ENCODE data around the gene MIDN.

MIDN gene

DNA sequence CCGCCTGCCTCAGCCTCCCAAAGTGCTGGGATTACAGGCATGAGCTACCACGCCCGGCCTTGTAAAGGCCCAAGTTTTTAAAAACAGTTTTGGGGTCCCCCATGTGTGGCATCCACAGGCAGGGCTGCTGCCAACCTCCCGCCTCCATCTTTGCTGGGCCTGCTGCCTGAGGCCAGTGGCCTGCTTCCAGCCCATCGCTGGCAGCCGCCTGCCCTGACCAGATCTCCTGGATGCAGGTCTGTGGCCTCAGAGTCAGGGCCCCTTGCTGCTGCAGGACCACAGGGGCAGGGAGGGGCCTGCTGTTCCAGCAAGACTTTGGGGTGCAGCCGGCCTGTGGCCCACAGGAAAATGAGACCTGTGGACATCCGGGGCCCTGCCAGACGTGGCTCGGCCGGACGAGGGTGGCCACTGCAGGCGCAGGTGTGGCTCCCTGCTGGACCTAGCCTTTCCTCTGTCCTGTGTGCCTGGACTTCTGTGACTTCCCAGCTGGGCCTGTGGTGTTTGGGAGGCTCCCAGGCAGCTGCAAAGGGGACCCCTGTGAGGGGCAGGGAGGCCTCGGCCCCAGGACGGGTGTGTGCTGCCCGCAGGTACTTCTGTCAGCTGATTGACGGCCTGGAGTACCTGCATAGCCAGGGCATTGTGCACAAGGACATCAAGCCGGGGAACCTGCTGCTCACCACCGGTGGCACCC, 28.5 kb upstream of the MIDN start:
- in situ Hi-C loops (cut with MboI; ENCODE audit: low pct_unique_long_range_greater_than_20kb, low sequenced_read_pairs): no loop called here
- DNase-seq: no peak

DNA sequence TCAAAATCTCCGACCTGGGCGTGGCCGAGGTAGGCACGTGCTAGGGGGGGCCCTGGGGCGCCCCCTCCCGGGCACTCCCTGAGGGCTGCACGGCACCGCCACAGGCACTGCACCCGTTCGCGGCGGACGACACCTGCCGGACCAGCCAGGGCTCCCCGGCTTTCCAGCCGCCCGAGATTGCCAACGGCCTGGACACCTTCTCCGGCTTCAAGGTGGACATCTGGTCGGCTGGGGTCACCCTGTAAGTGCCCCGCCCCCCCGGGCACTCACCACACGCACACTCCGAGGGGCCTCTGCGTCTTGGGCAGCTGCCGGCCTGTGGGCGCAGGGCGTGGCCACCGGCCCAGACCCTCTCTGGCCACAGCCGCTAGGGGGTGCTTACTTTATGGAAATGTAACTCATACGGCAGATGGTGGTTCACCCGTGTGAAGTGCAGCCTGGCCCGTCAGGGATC, 27.9 kb upstream of the MIDN start:
- DNase-seq: no peak
- in situ Hi-C loops (cut with MboI; ENCODE audit: low pct_unique_long_range_greater_than_20kb, low sequenced_read_pairs): no loop called here

DNA sequence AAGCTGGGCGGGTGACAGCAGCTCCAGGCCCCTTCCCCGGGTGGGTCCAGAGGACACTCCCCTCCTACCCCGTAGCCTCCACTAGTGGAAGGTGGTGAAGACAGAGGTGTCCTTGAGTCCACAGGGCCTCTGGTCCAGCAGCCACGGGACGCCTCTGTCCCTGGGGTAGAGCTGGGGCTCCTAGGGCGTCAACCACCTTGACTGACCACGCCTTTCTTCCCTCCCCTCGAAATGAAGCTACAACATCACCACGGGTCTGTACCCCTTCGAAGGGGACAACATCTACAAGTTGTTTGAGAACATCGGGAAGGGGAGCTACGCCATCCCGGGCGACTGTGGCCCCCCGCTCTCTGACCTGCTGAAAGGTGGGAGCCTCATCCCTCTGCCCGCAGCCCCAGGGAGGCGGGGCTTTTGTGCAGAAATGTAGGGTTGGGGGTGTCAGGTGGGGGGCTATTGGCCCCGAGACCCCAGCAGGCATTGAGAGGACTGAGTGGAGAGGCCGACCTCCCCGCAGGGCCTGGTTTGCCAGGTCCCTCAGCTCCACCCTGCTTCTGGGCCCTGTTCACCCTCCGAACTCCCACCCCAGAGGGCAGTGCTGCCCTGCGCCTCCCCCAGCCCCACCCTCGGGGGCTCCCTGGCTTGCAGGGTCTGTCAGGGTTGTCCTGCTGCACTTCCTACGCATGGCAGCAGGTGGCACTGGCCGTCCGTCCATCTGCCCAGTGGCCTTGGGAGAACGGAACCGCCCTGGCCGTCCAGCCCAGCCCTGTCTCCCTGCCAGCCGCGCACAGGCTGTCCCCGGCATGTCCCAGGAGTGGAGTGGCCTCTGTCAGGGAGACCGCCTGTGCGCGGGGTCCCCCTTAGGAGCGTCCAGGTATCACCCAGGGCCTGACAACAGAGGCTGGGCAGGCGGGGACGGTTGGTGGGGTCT, 27.1 kb upstream of the MIDN start:
- no peak for DNase-seq
- in situ Hi-C loops (cut with MboI; ENCODE audit: low pct_unique_long_range_greater_than_20kb, low sequenced_read_pairs): no loop called here

DNA sequence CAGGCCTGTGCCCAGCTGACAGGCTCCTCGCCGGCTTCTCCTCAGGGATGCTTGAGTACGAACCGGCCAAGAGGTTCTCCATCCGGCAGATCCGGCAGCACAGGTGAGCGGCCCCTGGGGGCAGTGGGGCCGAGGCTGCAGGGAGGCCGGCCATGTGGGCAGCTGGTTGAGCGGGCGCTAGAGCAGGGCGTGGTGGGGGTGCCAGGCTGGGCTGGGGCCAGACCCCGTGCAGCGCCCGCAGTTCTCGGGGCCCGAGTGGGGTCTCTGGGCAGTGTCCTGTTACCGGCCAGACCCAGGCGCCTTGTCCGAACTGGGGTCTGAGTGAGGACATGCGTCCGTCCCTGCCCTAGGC, 26.5 kb upstream of the MIDN start:
- in situ Hi-C loops (cut with MboI; ENCODE audit: low pct_unique_long_range_greater_than_20kb, low sequenced_read_pairs): no loop called here

DNA sequence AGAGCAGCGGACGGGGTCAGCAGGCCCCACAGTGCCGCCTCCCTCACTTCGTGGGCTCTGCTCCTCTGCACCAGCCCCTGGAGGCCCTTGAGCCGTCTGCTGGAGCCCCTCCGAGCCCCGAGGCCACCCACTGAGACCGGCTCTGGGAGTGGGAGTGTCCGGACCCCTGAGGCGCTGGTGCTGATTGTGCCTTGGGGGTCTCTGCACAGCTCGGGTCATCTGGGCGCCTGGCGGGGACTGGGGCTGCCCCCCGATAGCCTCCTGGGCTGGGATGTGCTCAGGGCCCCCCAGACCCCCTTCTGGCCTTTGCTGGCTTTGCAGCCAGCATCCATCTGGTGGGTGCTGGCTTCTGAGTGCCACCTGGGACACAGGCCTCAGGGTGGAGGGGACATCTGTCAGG, 26.0 kb upstream of the MIDN start:
- DNase-seq: no peak

More for the DNA sequence above, 26.5 kb upstream of the MIDN start:
- DNase-seq: no peak

DNA sequence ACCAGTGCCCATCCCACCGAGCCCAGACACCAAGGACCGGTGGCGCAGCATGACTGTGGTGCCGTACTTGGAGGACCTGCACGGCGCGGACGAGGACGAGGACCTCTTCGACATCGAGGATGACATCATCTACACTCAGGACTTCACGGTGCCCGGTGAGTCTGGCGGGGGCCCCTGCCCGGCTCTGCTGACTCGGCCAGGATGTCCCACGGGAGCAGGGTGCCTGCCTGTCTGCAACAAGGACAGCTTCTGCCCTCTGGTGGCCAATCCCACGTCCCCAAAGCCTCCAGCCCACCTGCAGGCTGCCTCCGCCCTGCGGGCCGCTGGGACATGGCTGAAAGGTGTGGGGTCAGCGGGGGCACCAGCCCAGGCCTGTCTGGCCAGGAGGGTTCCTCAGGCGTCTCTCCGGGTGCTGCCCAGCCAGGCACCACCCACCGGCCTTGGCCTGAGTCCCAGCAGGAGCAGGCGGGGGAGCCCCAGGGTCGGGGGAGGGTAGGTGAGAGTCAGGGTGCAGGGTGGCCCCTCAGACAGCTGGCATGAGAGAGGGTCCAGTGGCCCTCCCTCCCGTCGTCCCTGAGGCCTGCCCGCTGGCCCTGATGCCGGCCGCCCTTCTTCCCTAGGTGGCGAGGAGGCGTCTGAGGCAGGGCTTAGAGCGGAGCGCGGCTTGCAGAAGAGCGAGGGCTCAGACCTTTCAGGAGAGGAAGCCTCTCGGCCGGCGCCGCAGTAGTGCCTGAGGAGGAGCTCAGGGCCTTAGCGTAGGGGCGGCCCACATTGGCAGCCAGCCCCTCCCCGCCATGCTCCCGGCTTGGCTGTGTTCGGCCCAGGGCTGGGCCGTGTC, 25.1 kb upstream of the MIDN start:
- no peak for DNase-seq

More for the DNA sequence above, 26.0 kb upstream of the MIDN start:
- in situ Hi-C loops (cut with MboI; ENCODE audit: low pct_unique_long_range_greater_than_20kb, low sequenced_read_pairs): no loop called here

DNA sequence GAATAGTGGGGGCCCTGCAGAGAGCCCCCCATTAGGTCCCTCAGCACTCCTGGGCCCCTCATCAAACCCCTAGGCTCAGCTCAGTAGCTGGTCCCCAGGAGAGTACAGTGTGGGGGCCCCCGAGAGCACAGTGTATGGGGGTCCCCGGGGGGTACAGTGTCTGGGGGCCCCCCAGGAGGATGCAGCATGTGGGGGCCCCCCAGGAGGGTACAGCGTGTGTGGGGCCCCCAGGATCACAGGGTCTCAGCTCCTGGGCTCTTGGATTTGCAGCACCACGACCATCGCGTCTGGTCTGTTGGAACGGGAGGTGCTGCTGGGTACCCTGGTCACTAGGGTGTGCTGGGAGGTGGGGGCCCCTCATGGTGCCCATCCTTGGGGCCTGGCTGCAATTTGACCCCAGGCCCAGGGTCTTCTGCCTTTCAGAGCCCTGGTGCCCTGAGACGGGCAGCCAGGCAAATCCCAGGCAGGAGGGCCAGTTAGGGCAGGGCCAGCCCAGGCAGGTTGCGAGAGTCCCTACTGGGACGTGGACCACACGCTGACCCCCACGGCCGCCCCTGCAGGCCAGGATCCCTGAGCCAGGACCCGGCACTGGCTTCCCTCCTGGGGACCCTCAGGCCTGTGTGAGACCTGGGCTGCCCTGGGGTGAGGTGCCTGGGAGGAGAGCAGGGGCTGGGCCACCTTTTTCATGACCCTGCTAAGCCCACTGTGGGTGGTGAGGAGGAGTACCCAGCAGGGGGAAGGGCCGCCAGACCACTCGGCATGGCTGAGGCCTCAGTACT, 24.1 kb upstream of the MIDN start:
- in situ Hi-C loops (cut with MboI; ENCODE audit: low pct_unique_long_range_greater_than_20kb, low sequenced_read_pairs): no loop called here
- DNase-seq: no peak

More for the DNA sequence above, 25.1 kb upstream of the MIDN start:
- in situ Hi-C loops (cut with MboI; ENCODE audit: low pct_unique_long_range_greater_than_20kb, low sequenced_read_pairs): no loop called here

DNA sequence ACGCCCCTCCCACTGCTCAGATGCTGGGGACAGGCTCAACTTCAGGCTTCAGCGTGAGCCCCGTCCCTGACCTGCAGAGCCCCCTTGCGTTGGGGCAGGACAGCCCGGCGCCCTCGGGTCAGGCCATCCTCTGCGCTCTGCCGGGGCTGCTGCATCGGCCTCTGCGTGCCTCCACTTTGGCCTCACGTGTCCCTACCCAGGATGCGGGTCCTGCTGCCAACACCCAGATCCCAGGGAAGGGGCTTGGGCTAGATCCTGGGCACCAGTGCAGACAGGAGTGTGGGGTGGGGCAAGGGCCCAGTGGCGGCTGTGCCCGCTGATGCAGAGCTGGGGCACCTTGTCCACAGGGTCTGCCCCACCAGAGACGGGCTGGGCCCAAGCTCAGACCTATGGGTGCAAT, 23.5 kb upstream of the MIDN start:
- DNase-seq: no peak
- in situ Hi-C loops (cut with MboI; ENCODE audit: low pct_unique_long_range_greater_than_20kb, low sequenced_read_pairs): no loop called here

DNA sequence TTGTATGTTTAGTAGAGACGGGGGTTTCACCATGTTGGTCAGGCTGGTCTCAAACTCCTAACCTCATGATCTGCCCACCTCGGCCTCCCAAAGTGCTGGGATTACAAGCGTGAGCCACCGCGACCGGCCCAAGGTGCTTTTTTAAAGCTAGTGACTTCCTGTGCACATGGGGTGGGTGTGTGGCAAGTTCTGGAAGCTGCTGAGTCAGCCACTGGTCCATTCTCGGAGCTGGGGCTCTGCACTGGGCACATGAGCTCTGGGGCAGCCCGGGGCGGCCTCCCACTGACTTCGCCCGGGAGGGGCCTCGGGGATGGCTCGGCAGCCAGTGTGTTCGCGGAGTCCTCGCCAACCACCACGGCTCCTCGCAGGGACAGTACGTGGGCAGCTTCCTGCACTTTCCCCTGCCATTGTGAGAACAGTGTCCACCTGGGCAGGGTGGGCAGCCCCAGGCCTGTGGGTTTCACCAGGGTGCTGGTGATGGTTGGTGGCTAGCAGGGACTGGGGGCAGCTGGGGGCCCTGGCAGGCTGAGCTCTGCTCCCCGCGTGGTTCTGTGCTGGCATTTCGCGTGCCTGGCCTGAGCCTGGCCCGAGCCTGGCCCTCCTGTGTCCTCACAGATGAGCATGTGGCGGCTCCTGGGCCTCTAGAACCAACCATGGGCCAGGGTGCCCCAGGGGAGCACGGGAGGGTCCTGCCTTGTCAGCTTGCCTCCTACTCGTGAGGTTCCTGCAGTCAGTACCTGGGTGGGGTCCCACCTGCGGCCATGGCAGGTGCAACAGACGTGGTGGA, 22.8 kb upstream of the MIDN start:
- in situ Hi-C loops (cut with MboI; ENCODE audit: low pct_unique_long_range_greater_than_20kb, low sequenced_read_pairs): no loop called here
- DNase-seq: no peak

DNA sequence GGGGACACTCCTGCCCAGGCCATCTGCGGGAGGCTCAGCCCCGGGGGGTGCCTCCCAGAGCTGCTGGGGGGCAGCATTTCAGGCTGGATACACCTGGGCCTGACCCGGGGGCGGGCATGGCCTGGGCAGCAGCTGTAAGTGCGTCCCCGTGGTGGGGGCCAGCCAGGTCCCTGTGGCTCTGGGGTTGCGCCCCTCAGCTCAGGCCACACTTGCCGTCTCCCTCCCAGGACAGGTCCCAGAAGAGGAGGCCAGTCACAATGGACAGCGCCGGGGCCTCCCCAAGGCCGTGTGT, 22.2 kb upstream of the MIDN start:
- in situ Hi-C loops (cut with MboI; ENCODE audit: low pct_unique_long_range_greater_than_20kb, low sequenced_read_pairs): no loop called here
- no peak for DNase-seq

DNA sequence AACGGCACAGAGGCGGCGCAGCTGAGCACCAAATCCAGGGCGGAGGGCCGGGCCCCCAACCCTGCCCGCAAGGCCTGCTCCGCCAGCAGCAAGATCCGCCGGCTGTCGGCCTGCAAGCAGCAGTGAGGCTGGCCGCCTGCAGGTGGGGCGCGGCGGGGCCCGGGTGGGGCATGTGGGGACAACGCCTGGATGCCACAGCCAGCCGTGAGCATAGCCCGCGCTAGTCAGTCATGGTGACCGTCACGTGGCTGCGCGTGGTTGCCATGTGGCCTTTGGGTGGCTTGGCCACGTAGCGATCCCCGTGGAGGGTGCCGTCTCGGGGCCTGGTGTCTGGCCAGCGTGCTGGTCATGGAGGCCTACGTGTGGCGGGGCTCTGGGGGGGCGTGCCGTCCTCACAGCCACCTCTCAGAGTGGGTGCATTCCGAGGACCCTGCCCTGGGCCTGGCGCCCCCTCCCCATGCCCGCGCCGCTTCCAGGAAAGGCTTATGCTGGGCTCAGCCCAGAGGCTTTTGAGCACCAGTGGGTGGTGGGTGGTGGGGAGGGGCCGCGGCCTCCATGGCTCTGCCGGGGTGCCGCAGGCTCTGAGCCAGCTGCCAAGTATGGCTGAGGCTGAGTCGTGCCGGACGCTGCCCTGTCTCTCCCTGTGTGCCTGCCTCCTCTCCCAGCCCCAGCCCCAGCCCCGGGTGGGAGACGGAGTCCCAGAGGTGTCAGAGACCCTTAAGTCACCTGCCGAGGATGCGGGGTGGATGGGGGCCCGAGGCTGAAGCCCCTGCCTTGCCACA, 21.7 kb upstream of the MIDN start:
- in situ Hi-C loops (cut with MboI; ENCODE audit: low pct_unique_long_range_greater_than_20kb, low sequenced_read_pairs): no loop called here
- DNase-seq: no peak

DNA sequence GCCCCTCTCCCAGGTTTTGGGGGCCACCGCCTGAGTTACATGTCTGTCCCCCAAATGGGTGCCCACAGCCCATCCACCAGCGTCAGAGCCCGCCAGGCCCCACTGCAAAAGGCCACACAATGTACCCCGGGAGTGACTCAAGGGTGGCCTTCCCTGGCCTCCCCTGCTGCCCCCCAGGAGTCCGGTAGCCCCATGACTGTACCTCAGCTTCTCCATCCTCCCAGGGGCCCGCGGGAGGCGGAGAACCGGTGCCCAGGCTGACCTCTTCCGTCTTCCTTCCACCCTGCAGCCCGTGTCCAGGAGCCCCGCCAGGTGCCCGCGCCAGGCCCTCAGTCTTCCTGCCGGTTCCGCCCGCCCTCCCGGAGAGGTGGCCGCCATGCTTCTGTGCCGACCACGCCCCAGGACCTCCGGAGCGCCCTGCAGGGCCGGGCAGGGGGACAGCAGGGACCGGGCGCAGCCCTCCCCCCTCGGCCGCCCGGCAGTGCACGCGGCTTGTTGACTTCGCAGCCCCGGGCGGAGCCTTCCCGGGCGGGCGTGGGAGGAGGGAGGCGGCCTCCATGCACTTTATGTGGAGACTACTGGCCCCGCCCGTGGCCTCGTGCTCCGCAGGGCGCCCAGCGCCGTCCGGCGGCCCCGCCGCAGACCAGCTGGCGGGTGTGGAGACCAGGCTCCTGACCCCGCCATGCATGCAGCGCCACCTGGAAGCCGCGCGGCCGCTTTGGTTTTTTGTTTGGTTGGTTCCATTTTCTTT, 20.9 kb upstream of the MIDN start:
- no peak for DNase-seq
- in situ Hi-C loops (cut with MboI; ENCODE audit: low pct_unique_long_range_greater_than_20kb, low sequenced_read_pairs): no loop called here

DNA sequence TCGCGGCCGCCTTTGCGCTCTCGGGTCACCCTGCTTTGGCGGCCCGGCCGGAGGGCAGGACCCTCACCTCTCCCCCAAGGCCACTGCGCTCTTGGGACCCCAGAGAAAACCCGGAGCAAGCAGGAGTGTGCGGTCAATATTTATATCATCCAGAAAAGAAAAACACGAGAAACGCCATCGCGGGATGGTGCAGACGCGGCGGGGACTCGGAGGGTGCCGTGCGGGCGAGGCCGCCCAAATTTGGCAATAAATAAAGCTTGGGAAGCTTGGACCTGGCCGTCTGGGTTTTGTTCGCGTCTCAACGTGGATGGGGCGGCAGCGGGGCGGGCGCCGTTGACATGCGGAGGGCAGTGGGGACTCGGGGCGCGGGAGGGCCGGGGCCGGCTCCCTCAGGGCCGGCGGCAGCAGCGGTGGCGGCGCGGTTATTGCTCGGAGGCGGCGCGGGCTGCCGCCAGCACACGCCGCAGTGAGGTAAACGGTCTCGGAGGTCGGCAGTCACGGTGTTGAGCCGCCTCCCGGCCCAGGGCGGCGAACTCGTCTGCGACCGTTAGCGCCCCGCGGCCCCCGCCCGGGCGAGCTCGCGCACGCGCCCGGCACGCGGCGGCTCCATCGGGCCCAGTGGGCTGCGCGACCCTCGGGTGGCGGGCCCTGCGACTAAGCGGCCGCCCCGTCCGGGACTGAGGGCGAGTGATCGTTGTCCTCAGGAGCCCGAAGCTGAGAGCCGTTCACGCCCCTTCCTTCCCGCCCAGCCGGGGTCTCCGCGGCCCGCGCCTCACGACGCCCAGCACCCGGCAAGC, 20.0 kb upstream of the MIDN start:
- no peak for DNase-seq
- in situ Hi-C loops (cut with MboI; ENCODE audit: low pct_unique_long_range_greater_than_20kb, low sequenced_read_pairs): no loop called here

DNA sequence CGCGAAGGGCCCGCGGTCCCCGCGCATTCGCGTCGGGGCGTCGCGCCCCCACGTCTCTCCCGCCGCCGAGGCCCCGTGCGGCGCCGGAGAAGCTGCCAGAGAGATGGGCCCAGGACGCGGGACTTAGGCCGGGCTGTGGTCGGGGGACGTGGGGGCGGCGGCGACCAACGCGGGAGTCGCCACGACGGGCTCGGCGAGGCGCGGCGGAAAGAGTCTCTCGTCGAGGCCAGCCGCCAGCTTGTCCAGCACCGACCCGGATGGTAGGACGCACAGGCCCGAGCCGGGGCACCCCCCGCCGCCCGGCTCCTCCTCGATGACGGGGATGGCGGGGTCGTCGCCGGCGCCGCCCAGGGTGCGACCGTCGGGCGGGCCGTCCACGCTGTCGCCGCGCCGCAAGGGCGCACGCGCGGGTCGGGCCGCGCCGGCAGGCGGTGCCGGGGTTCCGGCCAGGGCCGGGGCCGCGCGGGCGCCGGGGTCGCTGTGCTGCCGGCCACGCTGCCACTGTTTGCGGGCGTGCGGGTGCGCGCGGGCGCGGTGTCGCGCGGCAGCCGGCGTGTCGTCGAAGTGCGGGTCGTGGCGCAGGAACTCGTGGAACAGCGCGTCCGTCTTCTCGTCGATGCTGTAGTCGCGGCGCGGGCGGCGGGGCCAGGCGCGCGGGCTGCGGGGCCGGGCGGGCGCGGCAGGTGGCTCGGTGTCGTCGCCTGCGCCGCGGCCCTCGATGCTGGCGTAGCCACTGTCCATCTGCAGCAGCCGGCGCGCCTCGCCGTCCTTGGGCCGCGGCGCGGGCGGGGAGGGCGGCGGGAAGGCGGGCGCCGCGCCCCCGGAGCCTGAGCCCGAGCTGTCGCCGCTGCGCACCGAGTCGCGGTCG, 19.1 kb upstream of the MIDN start:
- no peak for DNase-seq
- in situ Hi-C loops (cut with MboI; ENCODE audit: low pct_unique_long_range_greater_than_20kb, low sequenced_read_pairs): no loop called here

DNA sequence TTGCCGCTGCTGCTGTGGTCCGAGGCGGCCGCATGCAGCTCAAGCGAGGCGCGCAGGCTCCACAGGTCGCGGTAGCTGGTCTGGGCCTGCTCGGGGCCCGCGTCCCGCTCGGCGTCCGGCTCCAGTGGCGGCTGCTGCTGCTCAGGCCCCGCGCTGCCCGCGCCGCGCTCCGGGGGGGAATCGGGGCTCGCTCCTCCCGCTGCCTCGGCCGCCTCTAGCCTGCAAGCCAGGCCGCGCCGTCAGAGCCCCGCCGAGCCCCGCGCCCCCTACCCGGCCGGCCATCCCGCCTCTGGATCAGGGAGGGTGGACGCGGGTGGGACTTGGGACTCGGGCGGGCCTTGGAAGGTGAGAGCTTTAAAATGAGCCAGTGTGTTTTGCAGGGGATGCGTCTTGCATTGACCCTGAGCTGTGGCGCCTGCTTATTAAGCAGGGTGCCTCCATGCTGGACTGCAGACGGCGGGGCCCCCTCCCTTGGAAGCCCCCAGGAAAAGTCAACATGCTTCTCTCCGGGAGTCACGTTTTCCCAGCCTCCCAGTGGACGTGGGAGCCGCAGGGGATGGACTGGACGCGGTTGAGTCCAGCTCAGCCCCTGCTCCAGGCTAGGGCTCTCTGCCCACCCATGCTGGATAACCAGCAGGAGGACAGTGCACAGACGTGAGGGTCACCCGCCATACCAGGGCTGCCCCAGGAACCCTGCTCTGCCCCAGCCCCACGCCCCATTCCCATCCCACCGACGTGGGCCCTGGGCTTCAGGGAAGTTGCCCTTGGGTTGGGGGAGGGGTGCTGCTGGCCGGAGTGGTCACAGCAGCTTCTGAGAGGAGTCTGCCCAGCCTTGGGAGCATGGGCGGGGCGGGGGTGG, 18.2 kb upstream of the MIDN start:
- no peak for DNase-seq
- in situ Hi-C loops (cut with MboI; ENCODE audit: low pct_unique_long_range_greater_than_20kb, low sequenced_read_pairs): no loop called here
